Erythroblast (primary cell): ENCODE data around the gene PIAS1.

Experiments
- DNase-seq, 2 experiments: peaks; one replicate each; lab custom pipeline; 2025; lab: John Stamatoyannopoulos, UW
- GATA1 ChIP-seq: IDR thresholded peaks from 2 replicates; pipeline ENCODE4 v1.6.1; 2011; ENCODE audit warnings: low read depth, mild to moderate bottlenecking, control low read depth, low read length, moderate library complexity
- POLR2A ChIP-seq: IDR thresholded peaks from 2 replicates; pipeline ENCODE4 v1.6.1; 2011; ENCODE audit warnings: mild to moderate bottlenecking, low read length

PIAS1 gene

DNA sequence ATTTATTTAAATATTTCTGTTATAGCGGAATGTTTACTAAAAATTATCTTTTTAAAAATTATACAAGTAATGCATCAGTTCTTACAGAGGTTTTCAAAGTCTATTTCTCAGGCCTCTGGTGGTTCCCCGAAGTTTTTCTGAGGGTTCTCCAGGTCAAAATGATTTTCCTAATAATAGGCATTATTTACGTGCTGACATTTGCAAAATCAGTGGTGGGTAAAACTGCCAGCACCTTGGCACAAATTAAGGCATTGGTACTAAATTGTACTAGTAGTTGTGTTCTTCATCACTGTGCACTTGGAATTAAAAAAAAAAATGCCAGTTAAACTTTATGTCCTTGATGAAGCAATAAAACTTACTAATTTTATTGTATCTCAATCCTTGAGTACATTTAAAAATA is 9.5 kb downstream of the PIAS1 start:
- TF ChIP-seq POLR2A, result no peak
- no peak for TF ChIP-seq GATA1
- DNase-seq, result no peak

DNA sequence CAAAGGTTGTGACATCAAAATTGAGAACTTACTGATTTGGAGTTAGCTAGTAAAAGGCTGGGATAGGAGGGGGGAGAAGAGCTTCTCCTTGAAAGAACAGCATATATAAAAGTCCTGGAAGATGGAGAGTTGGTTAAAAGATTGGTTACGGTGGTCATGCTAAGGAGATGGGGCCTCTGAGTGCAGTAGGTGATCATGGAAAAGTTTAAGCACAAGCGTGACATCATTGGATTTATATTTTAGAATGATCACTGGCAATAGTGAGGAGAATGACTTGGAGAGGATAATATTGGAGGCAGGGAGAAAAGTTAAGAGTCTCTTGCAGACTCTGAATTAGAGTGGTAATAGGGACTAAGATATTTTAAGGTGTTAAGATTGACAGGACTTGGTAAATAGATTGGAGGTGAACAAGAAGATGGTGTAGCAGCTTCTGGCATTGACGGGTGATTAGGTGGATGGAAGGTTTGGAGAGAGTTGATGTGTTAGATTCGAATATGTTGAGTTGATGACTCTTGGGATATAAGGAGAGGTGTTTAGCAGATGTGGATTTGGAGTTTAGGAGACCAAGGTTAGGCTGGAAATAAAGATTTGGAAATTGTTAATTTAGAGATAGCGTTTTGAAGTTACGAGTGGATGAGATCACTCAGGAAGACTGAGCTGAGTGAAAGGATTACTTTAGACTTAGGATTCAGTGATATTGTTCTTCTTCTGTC is 19.6 kb downstream of the PIAS1 start:
- DNase-seq, result no peak
- TF ChIP-seq GATA1, result no peak
- no peak for TF ChIP-seq POLR2A

DNA sequence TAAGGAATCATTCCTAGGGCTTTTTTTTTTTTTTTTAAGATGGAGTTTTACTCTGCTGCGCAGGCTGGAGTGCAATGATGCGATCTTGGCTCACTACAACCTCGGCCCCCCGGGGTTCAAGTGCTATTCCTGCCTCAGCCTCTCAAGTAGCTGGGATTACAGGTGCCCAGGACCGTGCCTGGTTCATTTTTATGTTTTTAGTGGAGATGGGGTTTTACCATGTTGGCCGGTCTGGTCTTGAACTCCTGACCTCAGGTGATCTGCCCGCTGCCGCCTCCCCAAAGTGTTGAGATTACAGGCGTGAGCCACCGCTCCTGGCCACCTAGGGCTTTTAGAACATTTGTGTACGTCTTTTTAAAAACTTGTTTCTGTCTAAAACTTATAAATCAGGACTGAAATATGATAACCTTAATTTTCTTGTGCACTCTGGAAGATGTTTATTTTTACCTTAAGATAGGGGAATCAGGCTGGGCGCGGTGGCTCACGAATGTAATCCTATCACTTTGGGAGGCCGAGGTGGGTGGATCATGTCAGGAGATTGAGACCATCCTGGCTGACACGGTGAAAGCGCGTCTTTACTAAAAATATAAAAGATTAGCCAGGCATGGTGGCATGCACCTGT is 21.8 kb downstream of the PIAS1 start:
- DNase-seq, result no peak
- TF ChIP-seq POLR2A (no peak), GATA1 (no peak)

DNA sequence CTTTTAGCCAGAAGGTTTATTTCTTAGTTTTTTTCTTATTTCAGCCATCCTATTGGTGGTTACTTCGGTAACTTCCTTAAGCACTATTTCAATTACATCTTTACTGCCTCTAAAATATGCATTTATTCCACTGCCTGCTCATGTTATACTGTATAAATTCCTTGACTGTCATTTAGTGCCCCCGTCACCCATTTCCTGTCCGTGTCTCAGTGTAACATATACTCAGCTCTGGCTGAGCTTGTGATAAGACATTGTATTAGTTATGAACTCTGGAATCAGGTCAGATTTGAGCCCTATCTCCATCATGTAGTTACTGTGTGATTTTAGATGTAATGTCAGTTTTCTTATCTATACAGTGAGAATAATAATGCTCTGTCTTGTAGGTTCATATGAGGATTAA is 24.2 kb downstream of the PIAS1 start:
- no peak for TF ChIP-seq GATA1
- no peak for TF ChIP-seq POLR2A

DNA sequence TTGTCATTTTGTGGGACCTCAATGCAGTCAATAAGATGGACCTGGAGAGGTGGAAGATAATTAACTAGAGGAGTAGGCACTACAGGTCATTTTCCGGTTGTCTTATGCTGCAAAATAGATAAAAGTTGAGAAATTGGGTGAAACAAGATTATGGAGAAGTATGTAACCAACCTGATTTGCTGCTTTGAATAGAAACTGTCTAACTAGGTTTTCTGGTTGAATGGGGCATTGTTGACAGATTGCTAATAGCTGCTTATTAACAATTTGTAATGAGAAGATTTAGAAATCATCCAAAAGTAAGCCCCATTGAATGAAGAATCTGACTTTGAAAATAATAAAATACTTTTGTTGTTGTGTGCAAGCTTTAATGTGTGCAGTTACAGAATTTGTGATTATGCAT is 26.2 kb downstream of the PIAS1 start:
- no peak for TF ChIP-seq GATA1
- TF ChIP-seq POLR2A, result no peak
- no peak for DNase-seq

More for the DNA sequence above, 24.2 kb downstream of the PIAS1 start:
- no peak for DNase-seq

DNA sequence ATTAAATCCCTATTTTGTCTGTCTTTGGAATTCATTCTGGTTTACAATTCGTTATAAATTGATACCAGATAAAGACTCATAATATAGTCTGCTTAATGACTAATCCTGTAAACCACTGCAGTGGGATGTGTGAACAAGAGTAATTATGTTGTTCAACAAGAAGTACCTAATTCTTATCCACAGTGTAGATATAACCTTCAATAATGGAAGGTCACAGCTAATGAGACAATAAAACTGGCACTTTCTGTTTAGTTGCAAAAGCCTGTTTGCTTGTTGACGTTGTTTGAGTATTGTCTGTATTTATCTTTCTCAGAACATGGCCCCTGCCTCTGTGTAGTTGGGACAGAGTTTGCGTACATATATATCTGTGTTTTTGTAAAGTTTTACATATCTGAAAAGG is 26.7 kb downstream of the PIAS1 start:
- no peak for DNase-seq
- TF ChIP-seq POLR2A (no peak), GATA1 (no peak)

DNA sequence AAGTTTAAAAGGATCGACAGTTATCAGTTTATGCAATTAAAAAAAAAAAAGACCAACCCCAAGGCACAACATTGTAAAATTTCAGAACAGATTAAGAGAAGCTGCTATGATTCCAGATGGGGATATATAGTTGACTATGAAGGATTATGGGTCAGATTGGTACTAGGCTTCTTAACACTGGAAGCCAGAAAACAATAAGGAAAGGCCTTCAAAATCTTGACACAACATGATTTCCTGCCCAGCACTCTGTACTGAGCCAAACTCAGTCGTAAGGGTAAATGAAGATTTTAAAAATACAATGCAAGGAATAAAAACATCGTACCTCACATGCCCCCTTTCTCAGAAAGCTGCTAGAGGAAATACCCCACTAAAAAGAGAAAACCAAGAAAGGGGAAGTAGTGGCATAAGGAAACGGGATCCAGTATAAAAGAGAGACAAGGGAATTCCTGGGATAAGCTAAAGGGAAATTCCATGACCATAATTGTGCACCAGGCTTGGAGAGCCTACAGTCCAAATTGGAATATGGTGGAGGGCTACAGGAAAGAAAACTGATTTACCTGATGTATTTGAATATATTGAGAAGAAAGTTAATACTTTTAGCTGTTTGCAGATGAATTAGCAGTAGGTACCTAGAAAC is 27.9 kb downstream of the PIAS1 start:
- TF ChIP-seq POLR2A, result no peak
- no peak for TF ChIP-seq GATA1
- DNase-seq, result no peak

DNA sequence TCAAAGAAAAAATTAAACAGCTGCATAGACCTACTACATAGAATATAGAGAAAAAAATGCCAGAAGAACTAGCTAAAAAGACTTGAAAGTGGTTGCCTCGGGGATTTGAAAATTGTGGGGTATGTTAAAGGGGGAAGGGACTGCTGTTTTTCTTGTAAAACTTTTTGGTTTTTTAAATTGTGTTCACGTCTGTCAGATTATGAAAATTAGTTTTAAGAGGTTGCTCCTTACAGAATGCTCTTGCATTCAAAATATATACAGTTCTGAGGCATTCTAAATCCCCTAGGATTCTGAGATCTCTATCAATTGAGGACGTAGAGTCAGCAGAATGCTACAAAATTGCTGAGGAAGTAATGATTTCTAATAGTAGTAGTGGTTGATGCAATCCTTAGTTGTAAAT is 28.6 kb downstream of the PIAS1 start:
- no peak for DNase-seq
- no peak for TF ChIP-seq POLR2A

DNA sequence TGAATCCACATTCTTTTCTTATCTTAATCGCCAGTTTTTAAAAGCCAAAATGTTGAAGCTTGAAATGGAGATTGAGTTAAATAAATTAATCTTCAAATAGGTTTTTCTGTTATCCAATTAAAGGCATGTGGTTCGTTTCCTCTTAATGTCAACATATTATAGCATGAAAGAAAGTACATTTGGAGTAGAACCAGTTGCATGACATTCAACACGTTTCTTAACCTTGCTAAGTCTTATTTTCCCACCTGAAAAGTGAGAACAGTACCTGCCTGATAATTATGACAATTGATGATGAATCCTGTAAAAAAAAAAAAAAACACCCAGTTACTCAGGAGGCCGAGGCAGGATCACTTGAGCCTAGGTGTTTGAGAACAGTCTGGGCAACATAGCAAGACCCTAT is 29.3 kb downstream of the PIAS1 start:
- no peak for DNase-seq
- TF ChIP-seq POLR2A, result no peak
- TF ChIP-seq GATA1, result no peak

DNA sequence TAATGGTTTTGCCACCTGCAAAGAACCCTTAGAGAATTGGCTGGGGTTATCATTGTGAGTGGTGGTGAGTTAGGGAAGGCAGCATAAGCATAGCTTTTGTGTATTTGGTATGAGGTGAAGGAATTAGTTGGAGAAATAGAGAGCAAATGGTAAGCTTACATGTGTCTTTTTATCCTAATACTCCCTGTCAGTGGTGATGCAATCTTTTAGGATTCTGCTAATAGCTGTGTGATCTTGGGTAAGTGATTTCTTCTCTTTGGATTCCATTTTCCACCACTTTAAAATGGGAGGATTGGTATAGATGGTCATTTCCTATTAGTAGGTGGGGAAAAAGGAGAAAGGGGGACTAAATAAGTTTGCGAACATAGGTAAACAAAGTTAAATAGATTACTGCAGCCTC is 30.9 kb downstream of the PIAS1 start:
- no peak for TF ChIP-seq POLR2A
- TF ChIP-seq GATA1, result no peak
- no peak for DNase-seq

DNA sequence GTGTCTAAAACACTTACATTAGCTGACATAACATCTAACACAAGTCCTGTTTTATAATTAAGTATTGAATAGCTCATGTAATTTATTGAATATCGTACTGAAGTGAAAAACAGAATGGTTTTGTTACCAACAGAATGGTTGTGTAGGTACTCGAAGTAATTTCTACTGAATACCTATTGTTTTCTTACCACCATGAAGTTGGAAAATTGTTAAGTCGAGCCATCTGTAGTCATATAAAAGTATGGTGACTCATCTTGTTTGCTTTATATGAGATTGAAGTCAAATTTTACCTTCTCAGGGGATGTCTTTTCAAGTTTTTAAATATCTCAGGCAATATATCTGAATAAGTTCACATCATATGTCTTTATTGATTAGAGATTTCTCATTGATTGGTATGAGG is 37.6 kb downstream of the PIAS1 start:
- no peak for DNase-seq
- no peak for TF ChIP-seq GATA1
- TF ChIP-seq POLR2A, result no peak

DNA sequence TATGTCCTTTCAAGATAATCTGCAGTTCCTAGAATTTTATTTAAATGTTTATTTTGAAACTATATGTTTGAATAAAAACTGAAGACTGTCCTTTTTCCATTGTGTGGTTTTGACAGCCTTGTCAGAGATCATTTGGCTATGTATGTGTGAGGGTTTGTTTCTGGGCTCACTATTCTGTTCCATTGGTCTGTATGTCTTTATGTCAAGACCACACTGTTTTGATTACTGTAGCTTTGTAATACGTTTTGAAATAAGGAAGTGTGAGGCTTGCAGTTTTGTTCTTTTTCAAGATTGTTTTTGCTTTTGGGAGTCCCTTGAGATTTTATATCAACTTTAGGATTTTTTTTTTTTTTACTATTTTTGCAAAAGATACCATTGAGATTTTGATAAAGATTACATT is 42.0 kb downstream of the PIAS1 start:
- TF ChIP-seq GATA1 (no peak), POLR2A (no peak)
- no peak for DNase-seq

DNA sequence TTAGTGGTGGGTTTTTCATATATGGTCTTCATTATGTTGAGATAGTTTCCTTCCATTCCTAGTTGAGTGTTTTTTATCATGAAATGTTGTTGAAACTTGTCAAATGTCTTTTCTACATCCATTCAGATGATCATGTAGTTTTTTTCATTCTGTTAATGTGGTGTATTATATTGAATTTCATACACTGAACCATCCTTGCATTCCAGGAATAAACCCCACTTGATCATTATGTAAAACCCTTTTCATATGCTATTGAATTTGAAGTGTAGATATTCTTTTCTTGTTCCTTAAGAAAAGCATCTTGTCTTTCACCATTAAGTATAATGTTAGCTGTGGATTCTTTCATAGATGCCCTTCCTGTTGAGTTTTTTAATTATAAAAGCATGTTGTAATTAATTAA is 42.9 kb downstream of the PIAS1 start:
- DNase-seq, result peak; percentile 28 to 30
- TF ChIP-seq POLR2A, result no peak
- TF ChIP-seq GATA1, result no peak

DNA sequence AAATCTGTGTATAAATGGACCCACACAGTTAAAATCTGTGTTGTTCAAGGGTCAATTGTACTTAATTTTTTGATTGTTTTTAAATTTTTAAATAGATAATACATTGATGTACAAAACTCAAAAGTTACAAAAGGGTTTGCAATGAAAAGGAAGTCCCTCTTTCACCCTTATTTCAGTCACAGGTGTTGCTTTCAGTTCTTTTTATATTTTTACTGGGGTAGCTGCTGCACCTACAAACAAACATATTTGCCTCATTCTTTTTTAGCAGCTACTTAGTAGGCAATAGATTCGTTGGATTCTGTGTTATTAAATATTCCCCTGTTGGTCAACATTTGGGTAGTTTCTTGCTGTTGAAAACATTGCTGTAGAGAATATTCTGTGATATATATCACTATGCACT is 44.4 kb downstream of the PIAS1 start:
- no peak for DNase-seq
- TF ChIP-seq POLR2A, result no peak
- no peak for TF ChIP-seq GATA1

DNA sequence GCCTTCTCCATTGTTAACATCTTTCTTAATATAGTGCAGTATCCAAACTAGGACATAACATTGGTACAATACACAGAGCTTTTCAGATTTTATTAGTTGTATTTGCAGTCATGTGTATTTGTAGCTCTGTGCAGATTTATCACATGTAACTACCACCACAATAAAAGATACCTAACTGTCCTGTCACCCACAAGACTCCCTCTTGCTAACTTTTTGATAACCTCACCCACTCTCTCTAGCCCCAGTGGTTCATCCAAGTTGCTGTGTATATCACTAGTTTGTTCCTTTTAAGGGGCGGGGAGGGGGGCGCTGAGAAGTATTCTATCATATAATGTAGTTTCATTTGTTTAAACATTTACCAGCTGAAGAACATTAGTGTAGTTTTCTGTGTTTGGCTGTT is 46.1 kb downstream of the PIAS1 start:
- DNase-seq, result no peak
- TF ChIP-seq POLR2A (no peak), GATA1 (no peak)
